ENCODE results near the gene ZNF668. TPM values are rescaled to one million over a fixed set of nuclear protein-coding genes. Genes with fewer than 3 reads are reported as not detected.

Gene ZNF668
- total RNA-seq, 2 experiments from 2014 or later = 9.2 to 9.9 TPM

DNA sequence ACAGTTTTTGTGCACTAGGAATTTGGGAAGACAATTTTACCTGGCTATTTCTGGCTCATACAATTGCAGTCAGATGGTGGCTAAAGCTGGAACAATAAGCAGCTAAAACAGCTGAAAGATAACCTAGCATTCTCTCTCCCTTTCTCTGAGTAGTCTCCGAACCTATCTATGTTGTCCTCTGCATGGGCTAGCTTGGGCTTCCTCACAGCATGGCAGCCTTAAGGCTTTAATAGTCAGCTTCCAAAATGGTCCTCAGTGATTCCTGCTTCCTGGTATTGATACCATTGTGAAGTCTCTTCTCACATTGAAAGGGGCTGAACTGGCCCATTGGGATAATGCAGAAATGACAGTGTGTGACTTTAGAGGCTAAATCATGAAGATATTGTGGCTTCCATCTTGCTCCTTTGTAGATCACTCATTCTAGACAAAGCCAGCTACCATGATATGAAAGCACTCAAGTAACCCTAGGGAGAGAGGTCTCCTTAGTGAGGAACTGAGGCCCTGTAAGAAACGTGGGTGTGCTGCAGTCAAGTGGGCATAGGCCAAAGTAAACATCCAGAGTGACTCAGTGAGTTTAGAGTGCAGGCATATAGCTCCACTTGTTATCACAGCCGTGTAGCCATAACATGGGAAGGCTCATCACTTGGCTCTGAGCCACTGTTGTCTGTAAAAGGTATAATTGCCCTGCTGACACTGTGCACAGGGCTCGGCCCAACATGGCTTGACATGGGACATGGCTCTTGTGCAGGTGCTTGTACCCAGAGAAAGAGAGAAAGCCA is 26.0 kb upstream of the ZNF668 start:
- no peak for DNase-seq
- Mint-ChIP-seq H3K4me3 (no peak overlapping the region), H3K9me3 (ENCODE audit: low read depth) (no peaks in the 10 kb centered on the region), H3K4me1 (peaks cover 9% of the 10 kb centered on the region), H3K36me3 (ENCODE audit: low read depth) (no peaks in the 10 kb centered on the region), H3K27me3 (no peaks in the 10 kb centered on the region), H3K27ac (no peak overlapping the region)
- CTCF ChIA-PET = interaction anchor here (0.6 to 1.2 kb wide), 3 partner anchors 8 to 136 kb away, joined by 3 to 4 read pairs (median 3); no protein-coding TSS in a partner anchor
- no peak for ATAC-seq
- POLR2A ChIA-PET = interaction anchor here (0.6 kb wide), 1 partner anchor 13 kb away, joined by 3 read pairs; no protein-coding TSS in a partner anchor
- intact Hi-C loops (cut with DNase I, micrococcal nuclease) = loop anchor here in 1 of 2 experiments (10.0 kb wide), 1 partner anchor 115 kb away; the partner anchor contains the start of gene HSD3B7

DNA sequence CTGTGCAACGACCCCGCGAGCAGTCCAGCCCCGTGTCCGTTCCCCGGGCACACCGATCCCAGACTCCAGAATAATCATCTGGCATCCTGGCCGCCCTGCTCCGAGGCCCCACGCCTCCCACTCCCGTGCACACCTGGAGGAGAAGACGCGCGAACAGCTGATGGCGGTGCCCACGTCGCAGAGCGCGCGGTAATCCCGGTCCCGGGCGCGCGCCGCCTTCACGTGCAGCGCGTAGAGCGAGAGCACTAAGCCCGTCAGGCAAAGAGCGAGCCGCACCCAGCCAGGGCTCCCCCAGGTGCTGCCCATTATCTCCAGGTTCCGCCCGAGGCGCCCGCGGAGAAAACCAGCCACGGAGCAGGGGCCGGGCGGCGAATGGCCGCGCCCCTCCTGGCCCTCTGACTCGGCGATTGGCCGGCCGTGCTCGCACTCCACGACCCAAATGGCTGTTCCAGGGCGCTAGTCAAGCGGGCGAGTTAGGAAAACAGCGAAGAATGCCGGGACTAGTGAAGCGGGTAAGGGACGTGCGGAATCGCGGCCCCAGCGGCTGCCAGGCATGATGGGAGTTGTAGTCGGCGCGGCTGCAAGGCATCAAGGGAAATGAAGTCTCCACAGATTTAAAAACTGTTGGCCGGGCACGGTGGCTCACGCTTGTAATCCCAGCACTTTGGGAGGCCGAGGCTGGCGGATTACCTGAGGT is 20.5 kb upstream of the ZNF668 start, which contains the start of gene VKORC1:
TSS of gene VKORC1 (minus strand) at position 374 of the 697 bp plus-strand sequence. CDS start at position 306, 68 bp downstream.
- ChIA-PET POLR2A (interaction anchor here (0.9 kb wide), 1 partner anchor 23 kb away, joined by 7 read pairs; the partner anchor contains the start of gene KAT8), CTCF (interaction anchor here (2.4 kb wide), 1 partner anchor 21 kb away, joined by 7 read pairs; the partner anchor contains the start of genes ZNF646 and ZNF668)
- Mint-ChIP-seq H3K27me3 (no peaks in the 10 kb centered on the region), H3K9me3 (ENCODE audit: low read depth) (no peaks in the 10 kb centered on the region), H3K36me3 (ENCODE audit: low read depth) (peaks cover 21% of the 10 kb centered on the region), H3K27ac (peak within 1 kb of the TSS; percentile 89), H3K4me3 (peak within 1 kb of the TSS; percentile 98), H3K4me1 (peaks cover 25% of the 10 kb centered on the region)
- intact Hi-C loops (cut with DNase I, micrococcal nuclease) = loop anchor here (1.0 to 10.0 kb wide), 13 partner anchors 20 to 365 kb away; partner anchors contain the start of genes HSD3B7 (in 2 of the 2), KAT8 (in 2 of the 2), ZNF646 (in 2 of the 2) and ZNF668 (in 2 of the 2)
- ATAC-seq = peak; percentile 92
- peak; percentile 96 for DNase-seq

DNA sequence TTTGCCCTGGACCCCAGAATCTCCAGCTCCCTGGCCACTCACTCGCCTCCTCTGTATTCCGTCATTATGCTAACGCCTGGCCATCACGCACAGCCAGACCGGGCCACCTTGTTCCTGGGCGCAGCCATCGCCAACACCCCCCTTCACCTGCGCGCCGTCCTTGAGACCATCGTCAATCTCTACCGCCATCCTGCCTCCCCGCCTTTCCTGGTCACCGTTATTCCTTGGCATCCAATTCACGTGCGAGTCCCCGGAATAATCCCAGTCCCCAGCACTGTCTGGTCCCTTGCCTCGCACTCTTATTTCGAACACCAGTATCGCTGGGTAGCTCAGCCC is 20.0 kb upstream of the ZNF668 start:
- peaks cover 21% of the 10 kb centered on the region for H3K36me3 Mint-ChIP-seq (ENCODE audit: low read depth)
- peak overlapping the region; percentile 89 for H3K27ac Mint-ChIP-seq
- ATAC-seq = no peak
- no peaks in the 10 kb centered on the region for H3K9me3 Mint-ChIP-seq (ENCODE audit: low read depth)
- POLR2A ChIA-PET = no interaction called here
- intact Hi-C loops (cut with DNase I, micrococcal nuclease) = loop anchor here (1.0 to 10.0 kb wide), 11 partner anchors 20 to 365 kb away; partner anchors contain the start of genes KAT8 (in 2 of the 2), ZNF646 (in 2 of the 2), ZNF668 (in 2 of the 2) and ARMC5 (in 1 of the 2)
- CTCF ChIA-PET = interaction anchor here (2.4 kb wide), 1 partner anchor 20 kb away, joined by 7 read pairs; the partner anchor contains the start of genes ZNF646 and ZNF668
- H3K27me3 Mint-ChIP-seq = no peaks in the 10 kb centered on the region
- no peak for DNase-seq
- H3K4me1 Mint-ChIP-seq = peaks cover 25% of the 10 kb centered on the region
- H3K4me3 Mint-ChIP-seq = peak overlapping the region; percentile 98

DNA sequence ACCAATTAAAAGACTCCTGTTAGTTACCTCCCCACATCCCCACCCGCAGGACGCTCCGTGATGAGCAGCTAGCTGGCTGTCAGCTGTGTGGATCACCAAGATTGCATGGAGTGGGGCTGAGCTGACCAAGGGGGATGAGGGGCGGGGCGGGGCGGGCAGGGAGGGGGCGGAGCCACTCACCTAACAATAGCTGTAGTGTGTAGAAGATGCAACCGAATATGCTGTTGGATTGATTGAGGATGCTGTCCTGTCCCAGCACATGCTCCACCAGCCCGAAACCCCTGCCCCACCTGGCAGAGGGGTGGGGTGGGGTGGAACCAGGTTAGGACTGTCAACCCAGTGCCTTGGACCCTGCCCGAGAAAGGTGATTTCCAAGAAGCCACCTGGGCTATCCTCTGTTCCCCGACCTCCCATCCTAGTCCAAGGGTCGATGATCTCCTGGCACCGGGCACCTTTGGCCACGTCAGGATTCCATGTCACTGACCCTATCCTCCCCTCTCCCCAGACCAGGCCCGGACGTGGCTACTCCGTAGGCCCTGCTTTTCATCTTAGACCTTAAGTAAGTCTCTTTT is 19.2 kb upstream of the ZNF668 start:
- H3K9me3 Mint-ChIP-seq (ENCODE audit: low read depth) = no peaks in the 10 kb centered on the region
- intact Hi-C loops (cut with DNase I, micrococcal nuclease) = loop anchor here in 1 of 2 experiments (10.0 kb wide), 1 partner anchor 108 kb away; the partner anchor contains the start of gene HSD3B7
- no peak for ATAC-seq
- ChIA-PET POLR2A (interaction anchor here (0.6 to 0.9 kb wide), 2 partner anchors 19 to 87 kb away, joined by 3 to 4 read pairs; partner anchors contain the start of genes ZNF646 and ZNF668), CTCF (interaction anchor here (0.5 to 1.9 kb wide), 3 partner anchors 49 to 94 kb away, joined by 4 to 10 read pairs (median 5); no protein-coding TSS in a partner anchor)
- peak overlapping the region; percentile 98 for H3K4me3 Mint-ChIP-seq
- peak; percentile 44 for DNase-seq
- H3K27ac Mint-ChIP-seq = peak overlapping the region; percentile 31
- no peaks in the 10 kb centered on the region for H3K27me3 Mint-ChIP-seq
- H3K4me1 Mint-ChIP-seq = peaks cover 25% of the 10 kb centered on the region
- H3K36me3 Mint-ChIP-seq (ENCODE audit: low read depth) = peaks cover 21% of the 10 kb centered on the region

DNA sequence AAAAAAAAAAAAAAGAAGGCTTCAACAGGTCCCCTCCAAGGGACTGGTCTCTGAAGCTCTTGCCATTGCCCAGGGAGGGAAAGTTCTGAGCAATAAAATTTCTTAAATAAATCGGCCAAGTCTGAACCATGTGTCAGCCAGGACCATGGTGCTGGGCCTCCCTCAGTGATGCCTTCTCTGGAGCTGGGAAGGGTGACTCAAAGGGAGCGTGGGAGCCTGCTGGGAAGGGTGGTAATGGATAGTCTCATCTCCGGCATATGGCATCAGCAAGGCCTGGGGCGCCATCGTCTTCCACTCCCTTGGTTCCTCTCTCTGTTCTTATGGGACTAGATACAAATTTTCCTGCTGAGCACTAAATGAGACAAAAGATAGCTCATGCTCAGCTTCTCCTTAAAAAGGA is 18.3 kb upstream of the ZNF668 start:
- no peak overlapping the region for H3K4me3 Mint-ChIP-seq
- ChIA-PET POLR2A (interaction anchor here (0.6 to 0.9 kb wide), 2 partner anchors 18 to 42 kb away, joined by 3 to 4 read pairs; partner anchors contain the start of genes ZNF646 and ZNF668), CTCF (interaction anchor here (0.6 to 1.9 kb wide), 4 partner anchors 8 to 295 kb away, joined by 3 to 10 read pairs (median 4); no protein-coding TSS in a partner anchor)
- no peaks in the 10 kb centered on the region for H3K27me3 Mint-ChIP-seq
- no peaks in the 10 kb centered on the region for H3K9me3 Mint-ChIP-seq (ENCODE audit: low read depth)
- ATAC-seq (no peak), DNase-seq (no peak)
- H3K36me3 Mint-ChIP-seq (ENCODE audit: low read depth) = peaks cover 21% of the 10 kb centered on the region
- peaks cover 25% of the 10 kb centered on the region for H3K4me1 Mint-ChIP-seq
- H3K27ac Mint-ChIP-seq = no peak overlapping the region
- intact Hi-C loops (cut with DNase I, micrococcal nuclease) = loop anchor here in 1 of 2 experiments (10.0 kb wide), 1 partner anchor 108 kb away; the partner anchor contains the start of gene HSD3B7

DNA sequence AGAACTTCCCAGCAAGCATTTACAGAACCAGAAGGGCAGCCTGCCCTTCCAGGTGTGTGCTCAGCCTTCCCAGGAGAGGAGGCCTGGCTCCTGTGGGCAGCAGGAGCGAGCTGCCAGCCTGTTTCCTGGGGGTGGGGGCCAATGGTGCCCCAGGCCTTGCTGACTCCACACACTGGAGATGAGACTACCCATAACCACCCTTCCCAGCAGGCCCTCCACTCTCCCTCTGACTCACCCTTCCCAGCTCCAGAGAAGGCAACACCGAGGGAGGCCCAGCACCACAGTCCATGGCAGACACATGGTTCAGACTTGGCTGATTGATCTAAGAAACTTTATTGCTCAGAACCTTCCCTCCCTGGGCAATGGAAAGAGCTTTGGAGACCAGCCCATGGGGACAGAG is 16.5 kb upstream of the ZNF668 start:
- no peak overlapping the region for H3K27ac Mint-ChIP-seq
- ATAC-seq = no peak
- no peaks in the 10 kb centered on the region for H3K27me3 Mint-ChIP-seq
- intact Hi-C loops (cut with DNase I, micrococcal nuclease) = loop anchor here in 1 of 2 experiments (10.0 kb wide), 1 partner anchor 106 kb away; the partner anchor contains the start of gene HSD3B7
- H3K36me3 Mint-ChIP-seq (ENCODE audit: low read depth) = peaks cover 21% of the 10 kb centered on the region
- H3K9me3 Mint-ChIP-seq (ENCODE audit: low read depth) = no peaks in the 10 kb centered on the region
- H3K4me1 Mint-ChIP-seq = peaks cover 20% of the 10 kb centered on the region
- H3K4me3 Mint-ChIP-seq = no peak overlapping the region
- CTCF ChIA-PET = no interaction called here
- POLR2A ChIA-PET = no interaction called here
- DNase-seq = no peak

DNA sequence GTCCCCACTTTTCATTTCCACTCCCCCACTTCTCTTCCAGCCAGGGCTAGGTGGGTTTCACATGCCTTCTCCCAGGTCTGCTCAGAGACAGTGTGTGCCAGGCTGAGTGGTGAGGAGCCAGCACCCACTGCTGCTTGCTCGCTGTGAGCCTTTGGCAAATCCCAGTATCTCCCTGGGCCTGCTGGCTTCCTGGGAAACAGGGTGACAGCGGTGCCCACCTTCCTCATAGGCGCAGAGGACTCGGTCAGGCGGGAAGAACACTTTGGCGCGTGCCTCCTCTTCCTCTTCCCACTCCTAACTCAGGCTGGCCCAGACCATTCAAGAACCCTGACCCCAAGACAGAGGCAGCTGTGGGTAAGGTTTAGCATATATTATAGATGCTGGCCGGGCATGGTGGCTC is 15.2 kb upstream of the ZNF668 start:
- Mint-ChIP-seq H3K27ac (no peak overlapping the region), H3K4me1 (peaks cover 15% of the 10 kb centered on the region), H3K27me3 (no peaks in the 10 kb centered on the region), H3K4me3 (no peak overlapping the region), H3K36me3 (ENCODE audit: low read depth) (peaks cover 19% of the 10 kb centered on the region), H3K9me3 (ENCODE audit: low read depth) (no peaks in the 10 kb centered on the region)
- ATAC-seq (no peak), DNase-seq (no peak)
- ChIA-PET CTCF (no interaction called here), POLR2A (no interaction called here)
- intact Hi-C loops (cut with DNase I, micrococcal nuclease) = no loop called here

DNA sequence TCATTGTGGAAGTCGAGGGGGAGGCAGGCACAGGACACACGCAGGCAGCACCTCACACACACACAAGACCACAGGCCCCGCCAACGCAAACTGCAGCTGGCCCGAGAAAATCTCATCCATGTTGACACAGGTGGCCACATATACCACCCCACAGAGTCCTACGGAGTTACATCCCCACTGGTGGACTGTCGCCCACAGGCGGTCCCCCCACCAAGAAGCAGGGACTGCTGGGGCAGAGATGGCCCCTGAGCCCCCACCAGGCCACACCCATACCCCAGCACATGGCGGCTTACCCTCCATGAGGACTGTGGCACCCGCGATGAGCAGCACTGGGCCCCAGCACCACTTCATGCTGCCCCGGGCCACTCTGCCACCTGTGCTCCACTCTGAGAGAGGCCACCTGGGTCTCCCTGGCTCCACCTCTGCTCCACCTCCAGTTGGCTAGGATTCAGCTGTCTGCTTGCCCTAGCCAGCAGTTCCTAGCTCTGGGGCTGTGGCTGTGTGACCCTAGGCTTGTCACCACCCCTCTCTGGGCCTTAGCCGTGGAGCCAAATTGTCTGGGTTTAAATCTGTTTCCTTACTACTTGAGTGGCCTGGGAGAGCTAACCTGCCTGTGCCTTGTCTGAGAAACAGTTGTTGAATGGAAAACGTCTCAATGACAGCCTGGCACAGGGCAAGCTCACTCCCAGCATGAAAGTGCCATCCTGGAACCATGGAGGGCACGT is 14.6 kb upstream of the ZNF668 start, which contains the start of gene PRSS53:
TSS of gene PRSS53 (minus strand) at position 485 of the 725 bp plus-strand sequence. CDS start at position 351, 134 bp downstream.
- H3K27ac Mint-ChIP-seq = no peak within 1 kb of the TSS
- H3K27me3 Mint-ChIP-seq = no peaks in the 10 kb centered on the region
- H3K36me3 Mint-ChIP-seq (ENCODE audit: low read depth) = peaks cover 16% of the 10 kb centered on the region
- H3K4me3 Mint-ChIP-seq = no peak within 1 kb of the TSS
- H3K9me3 Mint-ChIP-seq (ENCODE audit: low read depth) = no peaks in the 10 kb centered on the region
- POLR2A ChIA-PET = no interaction called here
- intact Hi-C loops (cut with DNase I, micrococcal nuclease) = no loop called here
- DNase-seq (no peak), ATAC-seq (no peak)
- CTCF ChIA-PET = interaction anchor here (0.9 kb wide), 1 partner anchor 103 kb away, joined by 3 read pairs; the partner anchor contains the start of gene HSD3B7
- H3K4me1 Mint-ChIP-seq = peaks cover 12% of the 10 kb centered on the region

DNA sequence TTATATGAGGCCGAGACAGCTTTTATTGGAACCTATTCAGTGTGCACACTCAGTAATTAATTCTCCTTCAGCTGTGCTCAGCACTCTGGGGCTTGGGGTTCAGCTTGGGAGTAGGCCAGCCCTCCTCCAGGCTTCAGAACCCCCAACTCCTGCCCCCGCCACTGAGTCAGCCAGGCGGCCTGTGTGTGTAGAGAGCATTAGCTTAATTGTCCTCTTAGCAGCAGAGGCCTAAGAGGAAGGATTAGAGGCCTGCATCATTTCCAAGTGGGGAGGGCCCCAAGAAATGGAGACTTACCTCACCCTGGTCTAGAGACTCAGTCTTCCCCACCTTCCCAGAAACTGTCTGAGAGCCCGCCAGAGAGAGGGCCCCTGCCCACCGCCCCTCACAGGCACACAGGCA is 13.9 kb upstream of the ZNF668 start:
- ATAC-seq (no peak), DNase-seq (no peak)
- intact Hi-C loops (cut with DNase I, micrococcal nuclease) = no loop called here
- no peaks in the 10 kb centered on the region for H3K9me3 Mint-ChIP-seq (ENCODE audit: low read depth)
- ChIA-PET POLR2A (no interaction called here), CTCF (interaction anchor here (0.9 kb wide), 1 partner anchor 103 kb away, joined by 3 read pairs; the partner anchor contains the start of gene HSD3B7)
- H3K27me3 Mint-ChIP-seq = no peaks in the 10 kb centered on the region
- no peak overlapping the region for H3K4me3 Mint-ChIP-seq
- peaks cover 9% of the 10 kb centered on the region for H3K4me1 Mint-ChIP-seq
- H3K27ac Mint-ChIP-seq = no peak overlapping the region
- peaks cover 16% of the 10 kb centered on the region for H3K36me3 Mint-ChIP-seq (ENCODE audit: low read depth)

DNA sequence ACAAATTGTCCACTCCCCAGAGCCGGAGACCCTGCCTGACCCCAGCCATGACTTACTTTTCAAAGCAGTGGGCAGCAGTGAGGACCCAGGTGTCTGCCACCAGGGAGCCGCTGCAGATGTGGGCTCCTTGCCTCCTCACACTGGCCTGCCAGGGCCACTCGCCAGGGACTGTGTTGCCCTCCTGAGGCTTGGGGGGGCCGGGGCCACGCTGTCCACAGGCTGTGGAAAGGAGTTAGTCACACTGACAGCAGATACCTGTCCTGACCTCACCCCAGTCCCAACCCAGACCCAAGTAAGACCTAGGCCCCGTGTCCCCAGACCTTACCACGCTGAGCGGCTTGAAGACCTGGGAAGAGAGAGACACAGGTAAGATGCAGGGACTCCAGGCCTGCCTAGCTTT is 13.4 kb upstream of the ZNF668 start:
- intact Hi-C loops (cut with DNase I, micrococcal nuclease) = no loop called here
- H3K27me3 Mint-ChIP-seq = no peaks in the 10 kb centered on the region
- no peak for DNase-seq
- no peak for ATAC-seq
- ChIA-PET POLR2A (no interaction called here), CTCF (interaction anchor here (0.9 kb wide), 1 partner anchor 102 kb away, joined by 3 read pairs; the partner anchor contains the start of gene HSD3B7)
- no peaks in the 10 kb centered on the region for H3K9me3 Mint-ChIP-seq (ENCODE audit: low read depth)
- H3K36me3 Mint-ChIP-seq (ENCODE audit: low read depth) = peaks cover 13% of the 10 kb centered on the region
- no peak overlapping the region for H3K27ac Mint-ChIP-seq
- no peak overlapping the region for H3K4me3 Mint-ChIP-seq
- H3K4me1 Mint-ChIP-seq = peaks cover 4% of the 10 kb centered on the region

All from activated CD4-positive, alpha-beta T cell treated with anti-CD3 and anti-CD28 coated beads for 36 hours (primary cell).